Keratinocyte (primary cell): ENCODE data around the gene DENND5B. TPM values are rescaled to one million over a fixed set of nuclear protein-coding genes. Genes with fewer than 3 reads are reported as not detected.
"Not testable (repeated sequence)": the region's sequence is repeated elsewhere in the genome, so short reads cannot be mapped to it uniquely, and the experiment has no call there.

Source experiments
- DNase-seq: peaks from one replicate; pipeline ENCODE4 v3.0.0-alpha.2; 2011; ENCODE audit warnings: low read depth, missing footprints, low spot score
- FAIRE-seq: peaks from 2 replicates; lab custom pipeline; 2011; peaks lifted over from hg19 to GRCh38; lab: Jason Lieb, UNC
- H2AFZ ChIP-seq: 2 replicates; pipeline ENCODE4 v1.6.0; 2012; ENCODE audit warnings: low read length, control low read depth, inconsistent platforms; ENCODE audit not compliant: control insufficient read depth
- H3K27ac ChIP-seq: 2 replicates; pipeline ENCODE4 v1.5.1; 2011; ENCODE audit warnings: low read length; ENCODE audit not compliant: control insufficient read depth, insufficient read depth
- H3K27me3 ChIP-seq: 3 replicates; pipeline ENCODE4 v1.6.0; 2011; ENCODE audit warnings: low read length; ENCODE audit not compliant: control insufficient read depth, insufficient read depth; ENCODE audit errors: extremely low read depth
- H3K36me3 ChIP-seq, 2 experiments: 2 replicates in 1 of 2; 3 replicates in 1 of 2; pipeline ENCODE4 v1.5.1; 2011; ENCODE audit warnings: low read length in 2 of 2, mild to moderate bottlenecking in 1 of 2; ENCODE audit not compliant: control insufficient read depth in 2 of 2, insufficient read depth in 2 of 2; ENCODE audit errors: extremely low read depth in 1 of 2
- H3K4me1 ChIP-seq: 3 replicates; pipeline ENCODE4 v1.5.1; 2011; ENCODE audit warnings: low read length; ENCODE audit not compliant: control insufficient read depth, insufficient read depth; ENCODE audit errors: extremely low read depth
- H3K4me2 ChIP-seq: 3 replicates; pipeline ENCODE4 v1.6.0; 2011; ENCODE audit warnings: low read depth, low read length; ENCODE audit not compliant: control insufficient read depth, insufficient read depth; ENCODE audit errors: extremely low read depth
- H3K4me3 ChIP-seq, 3 experiments: fragments of 200-600 bp in 1 of 3; sonication (generic) in 1 of 3; 2 replicates in 2 of 3; 3 replicates in 1 of 3; pipeline ENCODE4 v1.5.1; 2011 to 2016; ENCODE audit warnings: low read length in 3 of 3, mild to moderate bottlenecking in 3 of 3, control low read depth in 2 of 3, inconsistent platforms in 1 of 3, low read depth in 1 of 3, mixed read lengths in 1 of 3, mixed run types in 1 of 3, moderate library complexity in 1 of 3; ENCODE audit not compliant: control insufficient read depth in 2 of 3, insufficient read depth in 2 of 3; ENCODE audit errors: extremely low read depth in 1 of 3
- H3K79me2 ChIP-seq: 2 replicates; pipeline ENCODE4 v1.6.0; 2012; ENCODE audit warnings: low read length; ENCODE audit not compliant: control insufficient read depth, insufficient read depth
- H3K9ac ChIP-seq: 3 replicates; pipeline ENCODE4 v1.6.0; 2011; ENCODE audit warnings: low read length; ENCODE audit not compliant: control insufficient read depth, insufficient read depth; ENCODE audit errors: extremely low read depth
- H3K9me1 ChIP-seq: 3 replicates; pipeline ENCODE4 v1.6.0; 2011; ENCODE audit warnings: low read length; ENCODE audit not compliant: control insufficient read depth, insufficient read depth; ENCODE audit errors: extremely low read depth
- H3K9me3 ChIP-seq: 2 replicates; pipeline ENCODE4 v1.5.1; 2012; ENCODE audit warnings: low read depth, low read length; ENCODE audit not compliant: control insufficient read depth
- H4K20me1 ChIP-seq: 3 replicates; pipeline ENCODE4 v1.6.0; 2011; ENCODE audit warnings: low read length; ENCODE audit not compliant: control insufficient read depth, insufficient read depth; ENCODE audit errors: extremely low read depth
- EZH2 ChIP-seq: IDR thresholded peaks from one replicate; pipeline ENCODE4 v1.6.1; 2012; ENCODE audit warnings: inconsistent platforms, mild to moderate bottlenecking, low read length, moderate library complexity
- dilution Hi-C: fragments of 300-500 bp; cut with MboI; formaldehyde crosslinking; loops from one replicate; pipeline ENCODE4 v1.7.0; 2020; ENCODE audit warnings: low sequenced_read_pairs; ENCODE audit not compliant: extremely low pct_ligation_motif_present
- polyA plus RNA-seq, 5 experiments: library from polyadenylated mRNA; depleted of rRNA in 3 of 5; stranded (reverse) in 3 of 5; stranded (forward) in 1 of 5; unstranded in 1 of 5; fragments of >200 nt; gene quantifications; 1 replicate in 1 of 5; 2 replicates in 3 of 5; 3 replicates in 1 of 5; pipeline versions ENCODE4 v1.2.1 to v1.2.3, GENCODE V29; 2011 to 2012; ENCODE audit warnings: missing spikeins in 2 of 5, low read depth in 1 of 5, low replicate concordance in 1 of 5
- TF ChIP-seq, protein P1 (sequence below), 3 experiments: IDR thresholded peaks in 1 of 3; conservative IDR thresholded peaks in 1 of 3; optimal IDR thresholded peaks in 1 of 3; 2 replicates in 2 of 3; 3 replicates in 1 of 3; pipeline versions ENCODE3 to v1.5.1; 2011; ENCODE audit warnings: low read length in 3 of 3, mild to moderate bottlenecking in 3 of 3, moderate library complexity in 2 of 3, control low read depth in 1 of 3, inconsistent platforms in 1 of 3; ENCODE audit not compliant: insufficient read depth in 2 of 3; ENCODE audit errors: extremely low read depth in 1 of 3

DENND5B gene
- polyA plus RNA-seq, 1 donor (not counting 4 experiments of a cell fraction or from before 2014, with no cell fraction given) = 4.7 TPM

- H3K27ac ChIP-seq = no peak overlapping the region
- H3K36me3 ChIP-seq = no peaks in the 10 kb centered on the region
- no peak for FAIRE-seq
- H3K27me3 ChIP-seq = no peaks in the 10 kb centered on the region
- H3K9ac ChIP-seq = no peak overlapping the region
- no peak overlapping the region for H2AFZ ChIP-seq
- H3K79me2 ChIP-seq = no peaks in the 10 kb centered on the region
- no peaks in the 10 kb centered on the region for H4K20me1 ChIP-seq
- dilution Hi-C loops = no loop called here
- TF ChIP-seq, protein P1, sequence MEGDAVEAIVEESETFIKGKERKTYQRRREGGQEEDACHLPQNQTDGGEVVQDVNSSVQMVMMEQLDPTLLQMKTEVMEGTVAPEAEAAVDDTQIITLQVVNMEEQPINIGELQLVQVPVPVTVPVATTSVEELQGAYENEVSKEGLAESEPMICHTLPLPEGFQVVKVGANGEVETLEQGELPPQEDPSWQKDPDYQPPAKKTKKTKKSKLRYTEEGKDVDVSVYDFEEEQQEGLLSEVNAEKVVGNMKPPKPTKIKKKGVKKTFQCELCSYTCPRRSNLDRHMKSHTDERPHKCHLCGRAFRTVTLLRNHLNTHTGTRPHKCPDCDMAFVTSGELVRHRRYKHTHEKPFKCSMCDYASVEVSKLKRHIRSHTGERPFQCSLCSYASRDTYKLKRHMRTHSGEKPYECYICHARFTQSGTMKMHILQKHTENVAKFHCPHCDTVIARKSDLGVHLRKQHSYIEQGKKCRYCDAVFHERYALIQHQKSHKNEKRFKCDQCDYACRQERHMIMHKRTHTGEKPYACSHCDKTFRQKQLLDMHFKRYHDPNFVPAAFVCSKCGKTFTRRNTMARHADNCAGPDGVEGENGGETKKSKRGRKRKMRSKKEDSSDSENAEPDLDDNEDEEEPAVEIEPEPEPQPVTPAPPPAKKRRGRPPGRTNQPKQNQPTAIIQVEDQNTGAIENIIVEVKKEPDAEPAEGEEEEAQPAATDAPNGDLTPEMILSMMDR (optimal IDR thresholded peaks at IDR 0.05 in 1 of 3, IDR thresholded peaks at IDR 0.05 in 1 of 3, conservative IDR thresholded peaks at IDR 0.05 in 1 of 3; ENCODE audit: extremely low read depth in 1 of 3, insufficient read depth in 2 of 3, low read length in 3 of 3) = no peak
- TF ChIP-seq EZH2 = no peak
- no peak for DNase-seq
- no peaks in the 10 kb centered on the region for H3K9me1 ChIP-seq
- H3K9me3 ChIP-seq = no peaks in the 10 kb centered on the region
- no peak overlapping the region for H3K4me2 ChIP-seq
- H3K4me3 ChIP-seq = no peak overlapping the region
- peaks cover under 1% of the 10 kb centered on the region for H3K4me1 ChIP-seq
These were observed 113.2 kb downstream of the DENND5B start for GRCh38 chr12:31477687-31478086.

DNA sequence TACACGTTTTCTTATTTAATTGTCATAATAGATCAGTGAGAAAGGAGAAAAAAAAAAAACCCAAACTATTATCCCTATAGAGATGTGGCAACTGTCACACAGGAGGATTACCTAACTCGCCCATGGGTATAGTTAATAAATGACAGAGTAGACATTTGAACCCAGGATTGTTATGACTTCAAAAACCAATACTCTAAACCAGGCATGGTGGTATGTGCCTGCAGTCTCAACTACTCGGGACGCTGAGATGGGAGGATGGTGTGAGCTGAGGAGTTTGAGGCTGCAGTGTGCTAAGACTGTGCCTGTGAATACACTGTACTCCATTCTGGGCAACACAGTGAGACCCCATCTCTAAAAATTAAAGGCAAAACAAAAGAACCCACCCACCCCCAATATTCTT, 114.5 kb downstream of the DENND5B start:
- dilution Hi-C loops = no loop called here
- Histone ChIP-seq H3K4me2 (no peak overlapping the region), H2AFZ (no peak overlapping the region), H3K79me2 (no peaks in the 10 kb centered on the region), H3K9me3 (no peaks in the 10 kb centered on the region), H3K9me1 (no peaks in the 10 kb centered on the region), H3K36me3 (no peaks in the 10 kb centered on the region), H3K9ac (no peak overlapping the region), H3K27me3 (no peaks in the 10 kb centered on the region), H3K4me1 (no peaks in the 10 kb centered on the region), H3K27ac (no peak overlapping the region), H3K4me3 (no peak overlapping the region), H4K20me1 (no peaks in the 10 kb centered on the region)
- TF ChIP-seq EZH2 = no peak
- TF ChIP-seq, protein P1 (optimal IDR thresholded peaks at IDR 0.05 in 1 of 3, IDR thresholded peaks at IDR 0.05 in 1 of 3, conservative IDR thresholded peaks at IDR 0.05 in 1 of 3; ENCODE audit: extremely low read depth in 1 of 3, insufficient read depth in 2 of 3, low read length in 3 of 3) = no peak
- FAIRE-seq (no peak), DNase-seq (no peak)

- H4K20me1 ChIP-seq, H2AFZ ChIP-seq, H3K4me1 ChIP-seq, H3K4me2 ChIP-seq, H3K27ac ChIP-seq, H3K36me3 ChIP-seq, H3K27me3 ChIP-seq, dilution Hi-C loops, H3K79me2 ChIP-seq, H3K9ac ChIP-seq, DNase-seq, H3K9me3 ChIP-seq, FAIRE-seq, H3K9me1 ChIP-seq, H3K4me3 ChIP-seq: not testable (repeated sequence)
These were observed 115.3 kb downstream of the DENND5B start for GRCh38 chr12:31475610-31476009.
